ENCODE results near the gene ARHGEF18.

DNA sequence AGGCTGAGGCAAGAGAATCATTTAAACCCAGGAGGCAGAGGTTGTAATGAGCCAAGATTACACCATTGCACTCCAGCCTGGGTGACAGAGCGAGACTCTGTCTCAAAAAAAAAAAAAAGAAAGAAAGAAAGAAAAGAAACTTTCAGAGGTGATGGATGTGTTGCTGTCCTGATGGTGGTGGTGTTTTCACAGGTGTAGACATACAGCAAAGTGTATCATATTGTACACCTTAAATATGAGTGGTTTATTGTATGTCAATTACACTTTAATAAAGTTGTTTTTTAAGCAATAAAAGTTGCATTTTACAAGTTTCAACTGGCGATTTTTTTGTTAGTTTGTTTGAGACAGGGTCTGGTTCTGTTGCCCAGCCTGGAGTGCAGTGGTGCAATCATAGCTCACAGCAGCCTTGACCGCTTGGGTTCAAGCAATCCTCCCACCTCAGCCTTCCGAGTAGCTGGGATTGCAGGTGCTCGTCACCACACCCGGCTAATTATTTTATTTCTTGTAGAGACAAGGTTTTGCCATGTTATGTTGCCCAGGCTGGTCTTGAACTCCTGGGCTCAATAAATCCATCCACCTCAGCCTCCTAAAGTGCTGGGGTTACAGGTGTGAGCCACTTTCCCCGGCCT lies 41.0 kb upstream of the ARHGEF18 start:
- TF ChIP-seq POLR2A (IDR thresholded peaks at IDR 0.05) (no peak), POLR2AphosphoS5 (IDR thresholded peaks at IDR 0.05) (no peak), EP300 (IDR thresholded peaks at IDR 0.05) (no peak)
- TF ChIP-seq, protein P1, sequence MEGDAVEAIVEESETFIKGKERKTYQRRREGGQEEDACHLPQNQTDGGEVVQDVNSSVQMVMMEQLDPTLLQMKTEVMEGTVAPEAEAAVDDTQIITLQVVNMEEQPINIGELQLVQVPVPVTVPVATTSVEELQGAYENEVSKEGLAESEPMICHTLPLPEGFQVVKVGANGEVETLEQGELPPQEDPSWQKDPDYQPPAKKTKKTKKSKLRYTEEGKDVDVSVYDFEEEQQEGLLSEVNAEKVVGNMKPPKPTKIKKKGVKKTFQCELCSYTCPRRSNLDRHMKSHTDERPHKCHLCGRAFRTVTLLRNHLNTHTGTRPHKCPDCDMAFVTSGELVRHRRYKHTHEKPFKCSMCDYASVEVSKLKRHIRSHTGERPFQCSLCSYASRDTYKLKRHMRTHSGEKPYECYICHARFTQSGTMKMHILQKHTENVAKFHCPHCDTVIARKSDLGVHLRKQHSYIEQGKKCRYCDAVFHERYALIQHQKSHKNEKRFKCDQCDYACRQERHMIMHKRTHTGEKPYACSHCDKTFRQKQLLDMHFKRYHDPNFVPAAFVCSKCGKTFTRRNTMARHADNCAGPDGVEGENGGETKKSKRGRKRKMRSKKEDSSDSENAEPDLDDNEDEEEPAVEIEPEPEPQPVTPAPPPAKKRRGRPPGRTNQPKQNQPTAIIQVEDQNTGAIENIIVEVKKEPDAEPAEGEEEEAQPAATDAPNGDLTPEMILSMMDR (IDR thresholded peaks at IDR 0.05): no peak

All from upper lobe of left lung (tissue), 4 donors.